NCI-H187 treated with DMSO at 0.1 percent for 48 hours (cell line): ENCODE data around the gene MYLK.

Source experiments
- DNase-seq: peaks from one replicate; lab custom pipeline; 2025; lab: John Stamatoyannopoulos, UW

Gene MYLK

GRCh38 chr3:123791417-123791816 lies 92.7 kb downstream of the MYLK start:
- no peak for DNase-seq

- no peak for DNase-seq
These were observed 93.1 kb downstream of the MYLK start for GRCh38 chr3:123791073-123791370.

- DNase-seq: no peak
These were observed 93.7 kb downstream of the MYLK start for GRCh38 chr3:123790254-123791072.

GRCh38 chr3:123789760-123790159 lies 94.4 kb downstream of the MYLK start:
- no peak for DNase-seq

DNA sequence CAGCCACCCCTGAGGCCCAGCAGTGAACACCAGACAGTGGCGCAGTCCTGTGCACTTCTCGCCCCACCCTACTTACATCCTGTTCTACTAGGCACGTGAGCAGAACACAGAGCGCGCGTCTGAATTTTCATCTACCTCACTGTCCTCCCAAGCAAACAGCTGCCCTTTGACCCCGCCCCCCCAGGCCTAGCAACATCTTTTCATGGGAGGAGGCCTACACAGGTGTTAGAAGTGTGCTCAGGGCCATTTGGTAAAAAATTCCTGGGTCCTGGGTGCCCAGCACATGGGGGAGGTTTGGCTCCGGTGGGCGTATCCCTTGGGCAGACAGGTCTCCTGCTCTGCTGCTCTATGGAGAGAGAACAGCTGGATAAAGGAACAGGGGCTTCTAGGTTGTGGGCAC lies 95.0 kb downstream of the MYLK start:
- DNase-seq: no peak

- no peak for DNase-seq
These were observed 95.4 kb downstream of the MYLK start for GRCh38 chr3:123788710-123789109.

- DNase-seq: no peak
These were observed 97.0 kb downstream of the MYLK start for GRCh38 chr3:123787133-123787532.

GRCh38 chr3:123785602-123786001 lies 98.5 kb downstream of the MYLK start:
- no peak for DNase-seq

GRCh38 chr3:123783811-123784210 lies 100.3 kb downstream of the MYLK start:
- DNase-seq: no peak

GRCh38 chr3:123783050-123783689 lies 101.0 kb downstream of the MYLK start:
- DNase-seq: no peak

DNA sequence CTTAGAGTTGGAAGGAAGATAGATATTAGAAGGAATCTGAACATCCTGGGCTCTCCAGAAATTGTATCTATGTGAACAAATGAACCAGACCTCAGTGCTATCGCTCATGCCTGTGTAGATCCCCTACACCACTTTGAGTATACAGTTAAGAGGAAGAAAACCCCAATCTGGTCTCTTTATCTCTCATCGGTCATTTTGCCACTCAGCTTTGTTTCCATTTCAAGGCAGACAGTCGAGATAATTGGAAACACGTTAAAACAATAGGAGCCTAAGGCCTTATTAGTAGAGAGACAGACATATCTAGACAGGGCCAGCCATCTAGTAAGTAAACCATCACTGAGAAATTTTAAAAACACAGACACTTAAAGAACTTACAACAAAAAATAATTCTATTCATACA lies 101.6 kb downstream of the MYLK start:
- no peak for DNase-seq

DNA sequence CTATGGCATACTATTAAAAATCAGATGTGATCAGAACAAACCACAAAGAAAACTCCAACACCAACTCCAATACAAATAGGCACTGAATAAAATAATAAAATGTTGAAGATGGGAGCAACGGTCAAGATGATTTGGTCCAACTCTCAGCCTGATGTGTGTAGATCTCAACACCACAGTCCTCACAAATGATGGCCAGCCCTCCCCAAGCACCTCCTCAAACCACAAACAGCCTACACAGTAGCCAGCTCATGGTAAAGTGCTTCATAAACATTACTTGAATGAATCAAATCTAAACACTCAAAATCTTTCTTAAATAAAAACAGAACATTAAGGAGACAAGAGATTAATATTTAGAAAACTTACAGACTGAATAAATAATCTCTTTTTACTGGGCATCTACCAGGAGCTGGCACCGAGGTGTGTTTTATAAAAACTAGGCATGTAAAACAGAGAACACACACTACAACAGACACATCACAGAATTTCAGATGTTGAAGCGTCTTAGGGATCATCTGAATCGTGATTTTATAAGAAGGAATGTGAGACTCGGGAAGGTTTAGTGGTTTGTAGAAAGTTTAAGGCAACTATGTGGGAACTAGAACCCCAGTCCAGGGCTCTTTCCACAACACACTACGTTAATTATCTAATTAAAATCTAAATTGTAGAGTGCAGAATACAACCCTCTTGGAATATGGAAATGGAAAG lies 102.4 kb downstream of the MYLK start:
- no peak for DNase-seq

DNA sequence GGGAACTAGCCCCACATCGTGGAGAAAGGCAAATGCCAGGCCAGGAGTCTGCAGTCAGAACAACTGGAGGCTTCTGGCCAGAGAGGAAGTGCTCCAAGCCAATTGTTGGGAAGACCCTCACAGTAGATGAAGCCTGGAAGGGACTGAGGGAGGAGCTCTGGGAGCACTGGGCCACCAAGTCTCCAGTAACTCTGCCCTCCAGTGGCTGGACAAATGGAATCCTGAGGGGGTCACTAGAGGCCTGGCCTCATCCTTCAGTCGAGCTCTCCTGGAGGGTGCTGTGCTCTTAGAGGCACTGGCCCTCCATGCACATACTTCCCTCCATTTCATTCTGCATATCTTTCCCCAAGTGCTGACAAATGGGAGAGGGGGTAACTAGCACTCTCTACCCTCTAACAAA lies 103.0 kb downstream of the MYLK start:
- no peak for DNase-seq

DNA sequence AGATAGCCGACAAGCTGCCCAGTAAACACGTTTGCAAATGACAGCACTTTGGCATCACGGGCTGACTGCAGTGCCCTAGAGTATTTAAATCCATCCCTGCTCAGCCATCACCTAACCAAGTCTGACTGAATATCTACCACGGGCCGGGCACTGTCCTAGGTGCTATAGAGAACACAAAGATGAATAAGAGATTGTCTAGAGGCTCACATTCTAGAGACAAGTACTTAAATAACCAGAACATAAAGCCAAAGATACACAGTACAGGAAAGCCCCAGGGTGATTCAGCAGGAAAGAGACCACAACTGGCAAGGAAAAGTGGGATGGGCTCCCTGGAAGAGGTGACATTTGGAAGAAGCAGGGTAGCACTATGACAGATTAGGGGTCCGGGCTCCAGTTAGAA lies 103.5 kb downstream of the MYLK start:
- DNase-seq: no peak

- no peak for DNase-seq
These were observed 104.4 kb downstream of the MYLK start for GRCh38 chr3:123779655-123780231.

- DNase-seq: no peak
These were observed 105.0 kb downstream of the MYLK start for GRCh38 chr3:123778991-123779622.

DNA sequence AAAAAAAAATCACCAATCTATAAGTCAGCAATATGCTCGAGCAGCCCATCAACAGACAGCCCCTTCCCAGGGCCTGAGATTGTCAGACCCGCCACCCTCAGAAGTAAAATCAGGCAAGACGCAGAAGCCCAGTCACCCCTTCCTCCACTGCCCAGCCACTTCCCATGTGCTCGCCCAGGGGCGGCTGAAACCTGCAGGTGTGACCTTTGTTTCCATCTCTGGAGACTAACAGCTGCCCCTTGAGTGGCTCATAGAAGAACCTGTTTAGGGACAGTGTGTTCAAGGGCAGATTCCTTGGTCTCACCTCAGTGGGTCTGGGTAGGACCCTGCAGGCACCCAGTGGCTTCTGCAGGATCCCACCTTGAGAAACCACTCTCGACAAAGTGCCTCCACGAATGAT lies 105.6 kb downstream of the MYLK start:
- DNase-seq: no peak

GRCh38 chr3:123776071-123776782 lies 107.9 kb downstream of the MYLK start:
- no peak for DNase-seq

- DNase-seq: no peak
These were observed 109.7 kb downstream of the MYLK start for GRCh38 chr3:123774474-123774873.

DNA sequence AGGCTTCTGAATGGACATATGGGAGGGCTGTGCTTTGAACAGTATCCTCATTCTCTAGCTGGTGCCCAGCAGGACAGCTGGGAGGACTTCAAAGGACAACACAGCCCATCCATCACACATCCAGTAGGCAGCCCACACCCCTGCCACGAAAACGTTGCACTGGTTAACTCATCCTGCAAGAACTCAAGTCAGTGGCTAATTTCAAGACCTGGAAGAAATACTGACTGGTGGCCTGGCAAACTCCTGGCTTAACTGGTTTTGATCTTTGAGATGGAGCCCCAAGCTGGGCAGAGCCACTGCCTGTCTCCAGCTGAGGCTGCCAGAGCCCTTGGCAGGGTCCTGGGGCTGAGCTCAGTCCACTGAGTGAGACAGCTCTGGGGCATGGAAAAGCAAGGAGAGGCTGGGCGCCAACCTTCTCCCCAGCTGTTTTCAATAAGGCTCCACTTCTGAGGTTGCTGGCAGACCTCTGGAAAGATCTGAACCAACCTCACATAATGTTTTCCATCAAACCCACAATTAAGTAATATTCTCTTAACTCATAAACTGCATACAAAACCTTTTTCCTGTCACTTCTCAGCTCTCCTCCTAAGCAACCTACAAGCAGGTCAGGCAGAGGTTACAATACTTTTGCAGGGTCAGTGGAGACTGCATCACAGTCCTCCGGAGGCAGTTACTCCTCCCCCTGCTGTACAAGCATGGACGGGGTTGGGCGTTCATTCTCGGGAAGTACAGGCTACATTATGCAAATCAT lies 110.3 kb downstream of the MYLK start:
- DNase-seq: no peak

DNA sequence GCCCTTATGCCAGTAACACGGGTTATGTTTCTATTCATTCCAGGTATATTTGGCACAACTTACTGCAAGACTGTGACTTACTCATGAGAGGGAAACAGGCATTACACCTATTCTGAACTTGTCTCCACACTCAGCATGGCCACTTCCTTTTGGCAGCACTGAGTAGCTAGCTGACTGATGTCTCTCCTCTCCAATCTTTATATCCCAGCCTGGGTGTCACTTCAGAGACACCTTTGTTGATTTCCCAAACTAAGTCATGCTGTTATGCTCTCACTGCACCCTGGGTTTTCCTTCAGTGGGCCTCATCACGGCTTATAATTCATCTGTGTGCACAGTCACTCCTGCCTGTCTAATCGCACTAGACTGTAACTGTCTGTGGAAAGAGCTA lies 114.8 kb downstream of the MYLK start:
- DNase-seq: no peak
